ENCODE measurements around the gene SERPINA1. TPM values are rescaled to one million over a fixed set of nuclear protein-coding genes. Genes with fewer than 3 reads are reported as not detected.
A peak's percentile ranks its signal among the peaks of the same experiment; 100 is the strongest.

Gene SERPINA1
- total RNA-seq, 1 donor from 2014 or later: 994 TPM

- Histone ChIP-seq H3K27ac (no peak overlapping the region), H3K27me3 (ENCODE audit: low read depth) (no peaks in the 10 kb centered on the region), H3K9me3 (no peaks in the 10 kb centered on the region), H3K4me3 (no peak overlapping the region), H3K4me1 (peaks cover 35% of the 10 kb centered on the region), H3K36me3 (peaks cover 56% of the 10 kb centered on the region)
- TF ChIP-seq CTCF (IDR thresholded peaks at IDR 0.05): no peak
- intact Hi-C loops (cut with DNase I): no loop called here
- ATAC-seq (no peak), DNase-seq (no peak)
These were observed 7.0 kb downstream of the SERPINA1 start for GRCh38 chr14:94381149-94382030.

- no peak for DNase-seq
- Histone ChIP-seq H3K27me3 (ENCODE audit: low read depth) (no peaks in the 10 kb centered on the region), H3K4me3 (no peak overlapping the region), H3K9me3 (no peaks in the 10 kb centered on the region), H3K27ac (no peak overlapping the region), H3K36me3 (peaks cover 56% of the 10 kb centered on the region), H3K4me1 (peaks cover 26% of the 10 kb centered on the region)
- TF ChIP-seq CTCF (IDR thresholded peaks at IDR 0.05): no peak
- intact Hi-C loops (cut with DNase I): no loop called here
- no peak for ATAC-seq
These were observed 7.9 kb downstream of the SERPINA1 start for GRCh38 chr14:94380225-94381148.

DNA sequence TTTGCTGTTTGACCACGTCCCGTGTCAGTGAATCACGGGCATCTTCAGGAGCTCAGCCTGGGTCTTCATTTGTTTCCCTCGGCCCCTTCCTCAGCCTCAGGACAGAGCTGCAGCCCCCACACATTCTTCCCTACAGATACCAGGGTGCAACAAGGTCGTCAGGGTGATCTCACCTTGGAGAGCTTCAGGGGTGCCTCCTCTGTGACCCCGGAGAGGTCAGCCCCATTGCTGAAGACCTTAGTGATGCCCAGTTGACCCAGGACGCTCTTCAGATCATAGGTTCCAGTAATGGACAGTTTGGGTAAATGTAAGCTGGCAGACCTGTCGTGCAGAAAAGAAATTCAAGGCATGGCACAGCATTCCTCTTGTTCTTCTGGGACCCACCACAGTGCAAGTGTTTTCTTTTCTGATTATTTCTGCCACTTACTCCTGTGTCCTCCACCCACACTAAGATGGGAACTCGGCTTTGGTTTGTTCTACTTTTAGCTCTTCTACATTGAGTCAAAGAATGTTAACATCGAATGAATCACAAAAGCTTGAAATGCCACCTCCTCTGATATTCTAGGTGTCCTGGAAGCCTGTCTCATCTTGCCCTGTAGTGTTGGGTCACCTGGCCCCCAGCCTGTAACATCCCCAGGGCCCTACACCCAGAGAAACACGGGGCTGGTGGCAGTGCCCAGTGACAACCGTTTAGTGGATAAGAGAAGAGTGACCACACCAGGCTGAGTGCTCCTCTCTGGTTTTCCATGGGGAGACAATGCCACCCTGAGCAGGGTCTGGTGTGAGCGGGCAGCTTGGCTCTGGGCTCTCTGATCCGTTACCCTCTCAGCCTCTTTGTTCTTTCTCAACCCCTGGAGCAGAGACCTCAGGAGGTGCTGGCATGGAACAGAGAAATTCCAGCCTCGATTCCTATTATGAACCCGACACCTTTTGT is 8.8 kb downstream of the SERPINA1 start:
- TF ChIP-seq CTCF (IDR thresholded peaks at IDR 0.05): no peak
- DNase-seq (no peak), ATAC-seq (no peak)
- intact Hi-C loops (cut with DNase I): no loop called here
- Histone ChIP-seq H3K27ac (no peak overlapping the region), H3K4me1 (peaks cover 18% of the 10 kb centered on the region), H3K4me3 (no peak overlapping the region), H3K9me3 (no peaks in the 10 kb centered on the region), H3K27me3 (ENCODE audit: low read depth) (no peaks in the 10 kb centered on the region), H3K36me3 (peaks cover 56% of the 10 kb centered on the region)

DNA sequence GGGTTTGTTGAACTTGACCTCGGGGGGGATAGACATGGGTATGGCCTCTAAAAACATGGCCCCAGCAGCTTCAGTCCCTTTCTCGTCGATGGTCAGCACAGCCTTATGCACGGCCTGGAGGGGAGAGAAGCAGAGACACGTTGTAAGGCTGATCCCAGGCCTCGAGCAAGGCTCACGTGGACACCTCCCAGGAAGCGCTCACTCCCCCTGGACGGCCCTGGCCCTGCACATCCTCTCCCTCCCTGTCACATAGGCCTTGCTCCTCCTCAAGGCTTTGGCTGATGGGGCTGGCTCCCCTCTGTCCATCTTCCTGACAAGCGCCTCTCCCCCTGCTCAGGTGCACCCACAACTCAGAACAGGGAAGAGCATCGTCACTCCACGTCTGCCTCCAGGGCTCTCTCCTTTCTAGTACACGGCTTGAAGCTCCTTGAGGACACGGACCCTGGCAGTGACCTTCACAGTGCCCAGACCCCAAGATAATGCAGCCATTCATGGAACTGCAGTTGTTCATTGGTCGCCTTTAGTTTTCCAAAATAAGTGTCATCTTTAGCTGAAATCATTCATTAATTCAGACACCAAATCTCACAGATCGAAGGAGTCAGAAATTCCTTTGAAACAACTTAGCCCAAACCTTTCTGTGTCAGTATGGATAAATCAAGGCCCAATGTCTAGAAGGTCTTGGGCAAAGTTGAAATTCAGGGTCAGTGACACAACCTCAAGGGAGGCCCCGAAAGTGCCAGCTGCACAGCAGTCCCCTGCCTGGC is 9.7 kb downstream of the SERPINA1 start:
- Histone ChIP-seq H3K9me3 (no peaks in the 10 kb centered on the region), H3K27me3 (ENCODE audit: low read depth) (no peaks in the 10 kb centered on the region), H3K36me3 (peaks cover 56% of the 10 kb centered on the region), H3K27ac (no peak overlapping the region), H3K4me3 (no peak overlapping the region), H3K4me1 (peaks cover 9% of the 10 kb centered on the region)
- intact Hi-C loops (cut with DNase I): no loop called here
- DNase-seq (peak; percentile 31), ATAC-seq (no peak)
- no peak for TF ChIP-seq CTCF (IDR thresholded peaks at IDR 0.05)

Measured in lower lobe of right lung (tissue), 2 donors.